ENCODE data around the gene PPP2R2C.

Gene PPP2R2C

GRCh38 chr4:6442555-6442954 is 29.9 kb downstream of the PPP2R2C start:
- no peaks in the 10 kb centered on the region for H3K36me3 ChIP-seq
- no peaks in the 10 kb centered on the region for H3K27me3 ChIP-seq
- DNase-seq = no peak

GRCh38 chr4:6441758-6442157 is 30.7 kb downstream of the PPP2R2C start:
- Histone ChIP-seq H3K4me3 (ENCODE audit: low read depth, low read length) (no peak overlapping the region), H3K4me1 (peaks cover 2% of the 10 kb centered on the region), H3K27me3 (no peaks in the 10 kb centered on the region), H3K9me3 (no peaks in the 10 kb centered on the region), H3K36me3 (no peaks in the 10 kb centered on the region)
- no peak for TF ChIP-seq CTCF (IDR thresholded peaks at IDR 0.05; ENCODE audit: low read depth, low read length)
- DNase-seq = no peak

More at GRCh38 chr4:6442555-6442954, 29.9 kb downstream of the PPP2R2C start:
- Histone ChIP-seq H3K4me1 (peaks cover 2% of the 10 kb centered on the region), H3K9me3 (no peaks in the 10 kb centered on the region), H3K4me3 (ENCODE audit: low read depth, low read length) (no peak overlapping the region)
- TF ChIP-seq CTCF (IDR thresholded peaks at IDR 0.05; ENCODE audit: low read depth, low read length) = no peak

GRCh38 chr4:6441202-6441582 is 31.2 kb downstream of the PPP2R2C start:
- no peak for TF ChIP-seq CTCF (IDR thresholded peaks at IDR 0.05; ENCODE audit: low read depth, low read length)
- Histone ChIP-seq H3K4me1 (no peaks in the 10 kb centered on the region), H3K9me3 (no peaks in the 10 kb centered on the region), H3K36me3 (no peaks in the 10 kb centered on the region), H3K27me3 (no peaks in the 10 kb centered on the region), H3K4me3 (ENCODE audit: low read depth, low read length) (no peak overlapping the region)
- DNase-seq = no peak

GRCh38 chr4:6440506-6441201 is 31.8 kb downstream of the PPP2R2C start:
- TF ChIP-seq CTCF (IDR thresholded peaks at IDR 0.05; ENCODE audit: low read depth, low read length) = no peak
- Histone ChIP-seq H3K9me3 (no peaks in the 10 kb centered on the region), H3K27me3 (no peaks in the 10 kb centered on the region), H3K4me3 (ENCODE audit: low read depth, low read length) (no peak overlapping the region), H3K4me1 (no peaks in the 10 kb centered on the region), H3K36me3 (no peaks in the 10 kb centered on the region)
- DNase-seq = no peak

- no peak overlapping the region for H3K4me3 ChIP-seq (ENCODE audit: low read depth, low read length)
- no peaks in the 10 kb centered on the region for H3K9me3 ChIP-seq
- H3K36me3 ChIP-seq = no peaks in the 10 kb centered on the region
- DNase-seq = no peak
- H3K4me1 ChIP-seq = no peaks in the 10 kb centered on the region
- no peak for TF ChIP-seq CTCF (IDR thresholded peaks at IDR 0.05; ENCODE audit: low read depth, low read length)
- H3K27me3 ChIP-seq = no peaks in the 10 kb centered on the region
Measured at GRCh38 chr4:6439120-6439762, 33.2 kb downstream of the PPP2R2C start.

GRCh38 chr4:6437826-6438238 is 34.6 kb downstream of the PPP2R2C start:
- Histone ChIP-seq H3K36me3 (no peaks in the 10 kb centered on the region), H3K27me3 (no peaks in the 10 kb centered on the region), H3K4me1 (no peaks in the 10 kb centered on the region), H3K9me3 (no peaks in the 10 kb centered on the region), H3K4me3 (ENCODE audit: low read depth, low read length) (no peak overlapping the region)
- DNase-seq = no peak
- TF ChIP-seq CTCF (IDR thresholded peaks at IDR 0.05; ENCODE audit: low read depth, low read length) = no peak
